Endothelial cell of hepatic sinusoid (primary cell): ENCODE measurements around the gene ALKBH6.
"Not testable (repeated sequence)": the region's sequence is repeated elsewhere in the genome, so short reads cannot be mapped to it uniquely, and the experiment has no call there.

Experiments
- in situ Hi-C: cut with HindIII; loops from 2 replicates; pipeline ENCODE4 v1.10.0; 2017; ENCODE audit warnings: low sequenced_read_pairs

The ALKBH6 gene

DNA sequence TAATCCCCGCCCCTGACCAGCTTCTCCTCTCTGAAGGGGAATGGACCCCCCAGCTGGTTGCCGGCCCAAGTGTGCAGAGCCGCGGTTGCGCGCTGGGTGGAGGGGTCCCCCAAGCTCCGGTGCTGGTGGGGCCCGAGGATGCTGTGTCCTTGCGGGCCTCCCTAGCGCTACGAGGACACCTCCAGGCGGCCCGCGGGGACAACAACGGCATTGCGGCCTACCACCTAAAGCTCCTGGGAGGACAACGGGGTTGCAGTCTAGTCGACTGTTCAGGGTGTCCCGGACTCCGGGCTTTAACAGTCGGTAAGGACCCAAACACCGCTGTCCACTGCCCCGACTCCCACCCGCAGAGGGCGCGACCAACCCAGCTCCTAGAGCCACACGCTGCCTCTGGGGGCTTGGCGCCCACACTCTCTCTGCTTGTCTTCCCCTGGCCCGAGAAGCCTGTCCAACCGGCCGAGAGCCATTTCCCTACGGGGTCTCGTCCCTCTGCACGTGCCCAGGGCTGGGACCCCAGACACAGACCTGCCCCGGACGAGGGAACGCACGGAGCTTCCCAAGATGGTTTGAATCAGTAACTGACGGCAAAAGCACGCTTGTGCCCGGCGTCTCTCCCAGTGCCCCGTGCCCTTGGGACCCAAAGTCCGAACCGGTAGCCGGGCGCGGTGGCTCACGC is 20.0 kb downstream of the ALKBH6 start:
- in situ Hi-C loops, result no loop called here

DNA sequence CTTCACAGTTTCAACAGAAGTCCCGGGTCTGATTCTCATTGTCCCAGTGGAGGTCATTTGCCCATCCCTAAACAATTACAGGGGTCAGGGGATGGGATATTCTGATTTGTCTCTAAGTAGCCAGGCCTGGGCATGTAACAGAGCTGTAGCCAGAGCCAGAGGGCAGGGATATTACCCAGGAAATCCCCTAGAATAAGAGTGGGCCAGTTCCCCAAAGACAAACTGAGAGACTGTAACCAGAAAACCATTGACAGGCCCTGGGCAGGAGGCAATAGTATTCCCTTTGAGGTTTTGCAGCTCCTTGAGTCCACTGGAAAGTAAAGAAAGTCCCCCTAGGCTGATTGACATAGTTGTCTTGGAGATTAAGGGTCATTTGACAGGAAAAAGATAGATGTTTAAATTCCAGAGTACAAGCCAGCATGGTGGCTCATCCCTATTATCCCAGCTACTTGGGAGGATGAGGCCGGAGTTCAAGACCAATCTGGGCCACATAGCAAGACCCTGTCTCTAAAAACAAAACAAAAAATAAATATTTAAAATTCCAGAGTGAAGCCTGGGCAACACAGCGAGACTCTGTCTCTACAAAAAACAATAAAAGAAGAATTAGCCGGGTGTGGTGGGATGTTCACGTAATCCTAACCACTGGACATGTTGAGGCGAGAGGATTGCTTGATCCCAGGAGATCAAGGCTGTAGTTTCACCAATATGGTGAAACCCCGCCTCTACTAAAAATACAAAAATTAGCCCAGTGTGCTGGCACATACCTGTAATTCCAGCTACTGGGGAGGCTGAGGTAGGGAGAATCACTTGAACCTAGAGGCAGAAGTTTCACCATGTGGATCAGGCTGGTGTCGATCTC is 20.9 kb downstream of the ALKBH6 start:
- in situ Hi-C loops, result no loop called here

DNA sequence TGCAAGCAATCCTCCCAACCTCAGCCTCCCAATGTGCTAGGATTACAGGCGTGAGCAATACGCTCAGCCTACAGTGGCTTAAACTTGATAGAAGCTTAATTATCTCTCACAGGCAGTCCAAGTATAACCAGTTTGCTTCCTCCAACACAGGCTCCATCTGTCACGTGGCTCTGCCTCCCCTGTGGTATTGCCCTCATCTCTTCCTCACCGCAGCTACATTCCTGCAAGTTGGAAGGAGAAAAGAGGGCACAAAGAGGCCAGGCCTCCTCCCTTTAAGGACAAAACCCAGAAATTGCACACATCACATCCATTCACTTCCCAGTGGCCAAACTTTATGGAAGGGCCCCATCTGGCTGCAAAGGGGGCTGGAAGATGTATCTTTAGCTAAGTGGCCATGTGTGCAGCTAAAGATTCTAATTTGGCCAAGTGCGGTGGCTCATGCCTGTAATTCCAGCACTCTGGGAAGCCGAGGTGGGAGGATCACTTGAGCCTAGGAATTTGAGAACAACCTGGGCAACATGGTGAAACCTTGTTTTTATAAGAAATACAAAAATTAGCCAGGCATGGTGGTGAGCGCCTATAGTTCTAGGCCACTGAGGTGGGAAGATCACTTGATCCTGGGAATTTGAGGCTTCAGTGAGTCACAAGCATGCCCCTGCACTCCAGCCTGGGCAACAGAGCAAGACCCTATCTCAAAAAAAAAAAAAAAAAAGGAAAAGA is 22.1 kb downstream of the ALKBH6 start:
- in situ Hi-C loops, result no loop called here

DNA sequence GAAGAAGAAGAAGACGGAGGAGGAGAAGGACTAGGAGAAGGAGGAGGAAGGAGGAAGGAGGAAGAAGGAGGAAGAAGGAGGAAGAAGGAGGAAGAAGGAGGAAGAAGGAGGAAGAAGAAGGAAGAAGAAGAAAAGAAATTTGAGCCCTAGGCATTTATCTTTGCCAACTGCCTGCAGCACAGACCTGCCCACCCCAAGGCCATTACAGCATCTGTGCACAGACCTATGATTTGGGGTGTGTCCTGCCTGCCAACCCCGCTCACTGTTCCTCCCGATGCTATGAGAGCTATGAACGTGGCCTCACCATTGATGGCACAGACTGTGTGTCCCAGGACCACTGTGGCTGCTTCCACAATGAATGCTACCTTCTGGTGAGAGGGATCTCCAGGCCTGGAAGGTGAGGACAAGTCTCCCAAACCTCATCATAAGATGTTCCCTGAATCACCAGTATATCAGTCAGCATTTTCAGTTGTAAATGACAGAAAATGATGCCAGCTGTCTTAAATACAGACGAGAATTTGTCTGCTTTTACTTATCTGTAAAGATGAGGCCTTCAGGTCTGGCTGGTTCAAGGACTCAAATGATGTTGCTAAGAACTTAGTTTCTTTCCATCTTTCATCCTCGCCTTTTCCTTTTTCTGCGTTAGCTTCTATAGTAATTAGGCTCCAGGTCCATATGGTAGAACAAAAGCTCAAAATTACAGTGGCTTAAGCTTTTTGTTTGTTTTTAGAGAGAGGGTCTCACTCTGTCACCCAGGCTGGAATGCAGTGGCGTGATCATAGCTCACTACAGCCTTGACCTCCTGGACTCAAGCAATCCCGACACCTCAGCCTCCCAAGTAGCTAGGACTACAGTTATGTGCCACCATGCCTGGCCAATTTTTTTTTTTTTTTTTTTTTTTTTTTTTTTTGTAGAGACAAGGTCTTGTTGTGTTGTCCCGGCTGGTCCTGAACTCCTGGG is 23.0 kb downstream of the ALKBH6 start:
- in situ Hi-C loops, result no loop called here

DNA sequence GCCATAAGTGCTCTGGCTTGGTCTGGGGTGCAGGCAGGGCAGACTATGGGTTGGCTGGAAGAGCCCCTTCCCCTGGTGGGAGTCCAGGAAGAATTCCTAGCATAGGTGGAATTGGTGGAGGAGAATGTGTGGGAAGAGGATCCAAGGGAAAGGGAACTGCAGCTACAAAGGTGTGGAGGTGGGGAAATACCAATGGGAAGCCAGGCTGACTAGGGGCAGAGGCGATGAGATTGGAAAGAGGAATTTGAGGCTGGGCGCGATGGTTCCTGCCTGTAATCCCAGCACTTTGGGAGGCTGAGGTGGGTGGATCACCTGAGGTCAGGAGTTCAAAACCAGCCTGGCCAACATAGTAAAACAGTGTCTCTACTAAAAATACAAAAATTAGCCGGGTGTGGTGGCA is 23.9 kb downstream of the ALKBH6 start:
- in situ Hi-C loops, result no loop called here

DNA sequence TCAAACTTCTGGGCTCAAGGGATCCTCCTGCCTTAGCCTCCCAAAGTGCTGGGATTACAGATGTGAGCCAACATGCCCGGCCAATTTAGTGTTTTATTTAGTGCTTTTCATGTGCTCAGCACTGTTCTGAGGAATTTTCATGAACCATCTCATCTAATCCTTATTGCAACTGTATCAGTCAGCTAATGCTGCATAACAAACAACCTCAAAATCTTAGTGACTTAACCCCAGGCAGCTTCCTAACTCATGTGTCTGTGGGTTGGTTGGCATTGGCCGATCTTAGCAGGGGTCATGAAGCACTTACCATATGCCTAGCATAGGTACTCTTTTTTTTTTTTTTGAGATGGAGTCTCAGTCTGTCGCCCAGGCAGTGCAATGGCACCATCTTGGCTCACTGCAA is 25.2 kb downstream of the ALKBH6 start:
- in situ Hi-C loops, result no loop called here

DNA sequence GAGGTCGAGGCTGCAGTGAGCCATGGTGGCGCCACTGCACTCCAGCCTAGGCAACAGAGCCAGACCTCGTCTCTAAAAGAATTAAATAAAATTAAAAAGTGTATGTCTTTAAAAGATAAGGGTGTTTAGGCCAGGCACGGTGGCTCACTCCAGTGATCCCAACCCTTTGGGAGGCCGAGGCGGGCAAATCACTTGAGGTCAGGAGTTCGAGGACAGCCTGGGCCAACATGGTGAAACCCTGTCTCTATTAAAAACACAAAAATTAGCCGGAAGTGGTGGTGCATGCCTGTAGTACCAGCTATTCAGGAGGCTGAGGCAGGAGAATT is 26.5 kb downstream of the ALKBH6 start:
- in situ Hi-C loops, result no loop called here

DNA sequence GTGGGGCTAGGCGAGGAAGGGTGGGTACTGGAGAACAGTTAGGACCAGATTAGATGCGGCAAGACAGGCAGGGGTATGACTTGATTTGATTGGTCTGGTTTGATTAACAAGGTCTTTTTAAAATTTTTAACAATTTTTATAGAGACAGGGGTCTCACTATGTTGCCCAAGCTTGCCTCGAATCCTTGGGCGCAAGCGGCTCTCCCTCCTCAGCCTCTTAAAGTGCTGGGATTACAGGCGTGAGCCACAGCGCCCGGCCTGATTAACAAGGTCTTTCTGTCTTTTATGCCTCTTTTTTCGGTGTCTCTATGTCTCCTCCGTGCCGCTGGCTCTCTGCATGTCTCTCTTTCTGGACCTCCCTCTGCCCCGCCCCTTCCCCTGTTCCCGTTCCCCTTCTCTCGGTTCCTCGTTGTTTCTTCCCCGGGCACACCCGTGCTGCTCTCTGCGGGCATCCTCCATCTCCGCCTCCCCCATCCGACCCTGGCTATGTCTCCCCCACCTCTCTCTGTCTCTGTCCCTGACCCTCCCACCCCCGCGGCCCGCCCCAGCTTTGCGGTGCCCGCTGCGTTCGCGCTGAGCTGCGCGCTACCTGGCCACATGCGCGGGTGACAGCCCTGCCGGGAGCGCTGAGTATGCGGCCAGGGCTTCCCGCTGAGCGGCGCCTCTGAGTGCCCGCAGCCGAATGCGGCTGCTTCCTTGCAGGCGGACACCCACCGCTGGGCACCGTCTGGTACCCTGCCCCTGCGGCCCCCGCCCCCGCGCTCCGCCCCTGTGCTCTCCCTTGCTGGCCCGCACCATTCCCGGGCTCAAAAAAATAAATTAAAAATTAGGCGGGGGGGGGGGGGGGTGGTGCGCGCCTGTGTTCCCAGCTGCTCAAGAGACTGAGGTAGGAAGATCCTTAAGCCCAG is 27.1 kb downstream of the ALKBH6 start:
- in situ Hi-C loops, result no loop called here

DNA sequence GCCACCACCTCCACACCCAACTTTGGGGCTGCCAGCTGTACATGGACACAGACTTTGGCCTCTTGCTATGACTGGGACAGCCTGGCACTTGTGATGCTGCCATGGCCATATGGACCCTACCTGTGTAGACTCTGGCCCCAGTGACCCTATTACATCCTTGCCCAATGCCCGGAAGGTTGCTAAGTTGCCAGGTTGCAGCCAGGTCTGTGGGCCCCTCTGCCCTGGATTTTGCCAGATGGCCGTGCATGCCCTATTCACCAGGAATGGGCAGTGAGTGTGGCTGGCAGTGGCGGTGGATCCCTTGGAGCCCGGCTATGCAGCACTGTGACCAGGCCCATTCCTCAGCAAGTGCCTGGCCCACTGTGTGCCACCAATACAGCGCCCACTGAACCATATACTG is 27.9 kb downstream of the ALKBH6 start:
- in situ Hi-C loops, result no loop called here

- in situ Hi-C loops, result no loop called here
Observed at GRCh38 chr19:35983177-35983576, 30.8 kb downstream of the ALKBH6 start.

DNA sequence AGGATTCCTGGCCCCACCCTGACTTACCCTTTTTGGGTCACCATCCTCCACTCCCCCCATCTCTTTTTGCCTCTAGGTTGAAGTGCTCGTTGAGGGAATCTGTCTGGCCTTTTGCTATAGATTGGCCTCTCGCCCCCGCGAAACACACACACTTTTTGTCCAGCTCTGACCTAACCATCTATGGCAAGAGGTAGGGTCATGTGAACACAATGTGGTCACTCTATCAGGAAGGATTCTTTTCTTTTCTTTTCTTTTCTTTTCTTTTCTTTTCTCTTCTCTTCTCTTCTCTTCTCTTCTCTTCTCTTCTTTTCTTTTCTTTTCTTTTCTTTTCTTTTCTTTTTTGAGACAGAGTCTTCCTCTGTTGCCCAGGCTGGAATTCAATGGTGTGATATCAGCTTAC is 33.0 kb downstream of the ALKBH6 start:
- in situ Hi-C loops, result not testable (repeated sequence)

DNA sequence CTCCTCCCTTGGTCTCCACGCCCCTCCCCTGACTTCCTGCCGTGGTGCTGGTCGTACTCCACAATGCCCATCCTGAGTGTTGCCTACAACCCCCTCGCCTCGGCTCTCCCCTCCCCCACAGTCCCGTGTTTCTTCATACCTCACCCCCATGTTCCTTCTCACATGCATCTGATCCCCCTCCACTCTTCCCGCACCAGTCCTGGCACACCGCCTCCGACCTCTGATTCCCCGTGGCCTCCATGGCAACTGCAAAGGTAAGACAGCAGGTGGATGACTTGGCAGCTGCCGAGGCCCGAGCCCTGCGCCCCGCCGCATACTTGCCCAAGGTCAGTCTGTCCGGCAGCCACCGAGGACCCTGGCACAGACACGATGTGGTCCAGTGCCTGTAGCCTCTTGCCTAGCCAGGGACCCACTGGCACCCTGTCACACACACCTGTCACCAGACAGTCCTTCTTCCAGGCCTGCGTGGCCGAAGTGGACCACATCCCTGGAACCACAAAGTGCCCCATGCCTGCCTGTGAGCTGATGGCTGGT is 35.1 kb downstream of the ALKBH6 start:
- in situ Hi-C loops, result no loop called here

GRCh38 chr19:35978271-35978670 is 35.7 kb downstream of the ALKBH6 start:
- in situ Hi-C loops, result no loop called here

DNA sequence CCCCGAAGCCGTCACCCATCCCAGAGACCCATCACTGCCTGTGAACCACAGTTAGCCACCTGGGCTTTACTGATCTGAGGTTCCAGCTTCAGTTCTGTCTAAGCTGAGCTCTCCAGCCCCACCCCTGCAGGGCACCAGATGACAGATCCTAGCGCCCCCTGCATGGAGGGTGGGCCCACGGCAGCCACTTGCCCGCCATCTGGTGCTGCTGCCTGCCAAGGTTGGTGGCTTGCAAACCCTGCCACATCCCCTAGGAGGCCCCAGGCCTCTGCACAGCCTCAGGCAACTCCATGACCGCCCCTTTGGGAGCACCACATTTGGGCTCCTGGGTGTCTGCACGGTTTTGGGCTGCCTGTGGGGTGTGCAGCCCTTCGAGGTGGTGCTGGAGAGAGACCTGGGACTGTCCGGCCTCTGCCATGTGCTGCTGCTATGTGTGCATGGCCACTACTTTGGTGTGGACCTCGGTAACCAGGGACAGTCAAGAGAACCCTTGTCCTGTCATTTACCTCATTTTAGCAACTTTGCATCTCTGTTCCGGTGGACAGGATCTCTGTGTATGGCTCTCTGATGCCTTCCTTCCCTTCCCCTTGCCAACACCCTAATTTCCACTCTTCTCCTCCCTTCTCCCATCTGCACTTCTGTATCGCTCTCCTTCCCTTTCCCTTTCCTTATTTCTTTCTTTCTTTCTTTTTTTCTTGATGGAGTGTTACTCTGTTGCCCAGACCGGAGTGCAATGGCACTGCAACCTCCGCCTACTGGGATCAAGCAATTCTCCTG is 36.4 kb downstream of the ALKBH6 start:
- in situ Hi-C loops, result no loop called here

DNA sequence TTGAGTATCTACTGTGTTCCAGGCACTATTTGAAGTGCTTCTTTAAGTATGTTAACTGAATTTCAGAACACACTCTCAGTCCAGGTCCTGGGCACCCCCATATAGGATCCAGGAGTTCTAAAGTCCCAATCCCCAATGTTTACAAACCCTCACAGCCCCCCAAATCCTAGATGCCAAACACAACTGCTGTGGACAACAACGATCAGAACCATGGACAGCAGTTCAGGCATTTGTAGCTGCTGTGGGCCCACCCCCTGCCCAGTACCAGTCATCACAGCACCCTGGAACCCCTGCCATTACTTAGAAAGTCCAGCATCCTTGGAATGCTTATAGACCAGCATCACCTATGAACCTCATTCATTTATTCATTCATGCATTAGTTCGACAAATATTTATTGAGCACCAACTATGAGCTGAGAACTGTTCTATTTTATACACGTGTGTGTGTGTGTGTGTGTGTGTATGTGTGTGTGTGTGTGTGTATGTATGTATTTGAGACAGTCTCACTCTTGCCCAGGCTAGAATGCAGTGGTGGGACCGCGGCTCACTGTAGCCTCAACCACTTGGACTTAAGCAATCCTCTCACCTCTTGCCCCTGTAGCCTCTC is 38.3 kb downstream of the ALKBH6 start:
- in situ Hi-C loops, result no loop called here

- in situ Hi-C loops, result no loop called here
Observed at GRCh38 chr19:35973487-35973886, 40.5 kb downstream of the ALKBH6 start.

GRCh38 chr19:35966771-35967170 is 47.2 kb downstream of the ALKBH6 start:
- in situ Hi-C loops, result loop anchor here (10.0 kb wide), 1 partner anchor 132 kb away; no protein-coding TSS in a partner anchor

- in situ Hi-C loops, result loop anchor here (10.0 kb wide), 1 partner anchor 129 kb away; no protein-coding TSS in a partner anchor
Observed at GRCh38 chr19:35963514-35963913, 50.5 kb downstream of the ALKBH6 start.
